ENCODE measurements around the gene OCA2.

Gene OCA2

GRCh38 chr15:27844018-27844666, 255.0 kb downstream of the OCA2 start:
- H4K20me1 ChIP-seq (ENCODE audit: insufficient read depth, low read length), result no peaks in the 10 kb centered on the region
- no peak overlapping the region for H2AFZ ChIP-seq (ENCODE audit: low read depth, low read length)
- no peak overlapping the region for H3K9ac ChIP-seq (ENCODE audit: low read length)
- H3K4me2 ChIP-seq (ENCODE audit: low read length), result no peak overlapping the region
- no peaks in the 10 kb centered on the region for H3K9me3 ChIP-seq (ENCODE audit: insufficient read depth, low read length)
- H3K36me3 ChIP-seq (replicated peaks; ENCODE audit: low read depth, low read length), result no peaks in the 10 kb centered on the region
- no peaks in the 10 kb centered on the region for H3K79me2 ChIP-seq (ENCODE audit: low read length)
- H3K27ac ChIP-seq (ENCODE audit: low read length), result no peak overlapping the region
- no peaks in the 10 kb centered on the region for H3K4me1 ChIP-seq (ENCODE audit: low read length)
- no peaks in the 10 kb centered on the region for H3K27me3 ChIP-seq (ENCODE audit: low read depth, low read length)
- H3K4me3 ChIP-seq (ENCODE audit: low read length), result no peak overlapping the region
- no peak for TF ChIP-seq EZH2phosphoT487 (IDR thresholded peaks at IDR 0.05; ENCODE audit: low read depth)
- TF ChIP-seq, protein P1, sequence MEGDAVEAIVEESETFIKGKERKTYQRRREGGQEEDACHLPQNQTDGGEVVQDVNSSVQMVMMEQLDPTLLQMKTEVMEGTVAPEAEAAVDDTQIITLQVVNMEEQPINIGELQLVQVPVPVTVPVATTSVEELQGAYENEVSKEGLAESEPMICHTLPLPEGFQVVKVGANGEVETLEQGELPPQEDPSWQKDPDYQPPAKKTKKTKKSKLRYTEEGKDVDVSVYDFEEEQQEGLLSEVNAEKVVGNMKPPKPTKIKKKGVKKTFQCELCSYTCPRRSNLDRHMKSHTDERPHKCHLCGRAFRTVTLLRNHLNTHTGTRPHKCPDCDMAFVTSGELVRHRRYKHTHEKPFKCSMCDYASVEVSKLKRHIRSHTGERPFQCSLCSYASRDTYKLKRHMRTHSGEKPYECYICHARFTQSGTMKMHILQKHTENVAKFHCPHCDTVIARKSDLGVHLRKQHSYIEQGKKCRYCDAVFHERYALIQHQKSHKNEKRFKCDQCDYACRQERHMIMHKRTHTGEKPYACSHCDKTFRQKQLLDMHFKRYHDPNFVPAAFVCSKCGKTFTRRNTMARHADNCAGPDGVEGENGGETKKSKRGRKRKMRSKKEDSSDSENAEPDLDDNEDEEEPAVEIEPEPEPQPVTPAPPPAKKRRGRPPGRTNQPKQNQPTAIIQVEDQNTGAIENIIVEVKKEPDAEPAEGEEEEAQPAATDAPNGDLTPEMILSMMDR (IDR thresholded peaks at IDR 0.05; ENCODE audit: low read depth, low read length), result no peak

DNA sequence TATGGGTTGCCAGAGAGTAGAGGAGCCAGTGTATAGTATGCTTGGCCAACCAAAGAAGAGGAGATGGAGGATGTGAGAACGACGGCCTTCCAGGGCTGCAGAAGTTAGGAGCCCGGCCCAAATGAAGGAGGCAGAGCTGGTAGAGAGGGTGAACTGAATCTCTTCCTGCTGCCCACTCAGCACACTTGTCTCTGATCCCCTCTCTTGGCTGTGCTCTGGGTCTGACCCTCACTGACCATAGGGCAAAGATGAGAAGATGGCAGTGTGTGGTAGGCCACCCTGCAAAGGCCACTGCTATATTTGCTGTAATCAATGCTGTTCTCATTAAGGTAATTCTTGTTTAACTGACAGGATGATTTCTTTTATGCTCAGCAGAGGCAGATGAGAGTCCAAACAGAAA, 256.0 kb downstream of the OCA2 start:
- no peaks in the 10 kb centered on the region for H4K20me1 ChIP-seq (ENCODE audit: insufficient read depth, low read length)
- H3K9me3 ChIP-seq (ENCODE audit: insufficient read depth, low read length), result no peaks in the 10 kb centered on the region
- no peak overlapping the region for H3K4me2 ChIP-seq (ENCODE audit: low read length)
- TF ChIP-seq EZH2phosphoT487 (IDR thresholded peaks at IDR 0.05; ENCODE audit: low read depth), result no peak
- TF ChIP-seq, protein P1 (IDR thresholded peaks at IDR 0.05; ENCODE audit: low read depth, low read length), result no peak
- no peak overlapping the region for H3K4me3 ChIP-seq (ENCODE audit: low read length)
- no peaks in the 10 kb centered on the region for H3K79me2 ChIP-seq (ENCODE audit: low read length)
- H3K4me1 ChIP-seq (ENCODE audit: low read length), result no peaks in the 10 kb centered on the region
- no peak overlapping the region for H3K27ac ChIP-seq (ENCODE audit: low read length)
- no peaks in the 10 kb centered on the region for H3K27me3 ChIP-seq (ENCODE audit: low read depth, low read length)
- no peaks in the 10 kb centered on the region for H3K36me3 ChIP-seq (replicated peaks; ENCODE audit: low read depth, low read length)
- H2AFZ ChIP-seq (ENCODE audit: low read depth, low read length), result no peak overlapping the region
- H3K9ac ChIP-seq (ENCODE audit: low read length), result no peak overlapping the region

DNA sequence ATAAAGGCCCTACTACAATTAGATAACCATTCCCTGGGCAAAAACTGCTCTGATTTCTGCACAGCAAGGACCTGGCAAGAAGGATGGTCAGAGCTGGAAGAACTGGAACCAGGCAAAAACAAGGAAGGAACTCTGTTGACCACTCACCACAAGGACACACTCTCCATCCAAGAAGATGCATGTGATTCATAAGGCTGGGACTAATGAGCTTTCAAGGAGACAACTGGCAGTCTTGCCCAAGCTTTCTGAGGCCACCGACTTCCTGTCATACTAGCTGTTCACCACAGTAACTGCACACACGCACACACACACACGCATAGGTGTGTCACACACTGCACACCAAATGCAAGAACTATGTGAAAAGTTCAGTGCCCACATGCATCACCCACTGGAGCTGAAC, 256.6 kb downstream of the OCA2 start:
- no peak overlapping the region for H3K9ac ChIP-seq (ENCODE audit: low read length)
- TF ChIP-seq EZH2phosphoT487 (IDR thresholded peaks at IDR 0.05; ENCODE audit: low read depth), result no peak
- TF ChIP-seq, protein P1 (IDR thresholded peaks at IDR 0.05; ENCODE audit: low read depth, low read length), result no peak
- no peaks in the 10 kb centered on the region for H3K79me2 ChIP-seq (ENCODE audit: low read length)
- H3K4me1 ChIP-seq (ENCODE audit: low read length), result no peaks in the 10 kb centered on the region
- H3K27ac ChIP-seq (ENCODE audit: low read length), result no peak overlapping the region
- no peak overlapping the region for H2AFZ ChIP-seq (ENCODE audit: low read depth, low read length)
- no peaks in the 10 kb centered on the region for H3K27me3 ChIP-seq (ENCODE audit: low read depth, low read length)
- H3K4me3 ChIP-seq (ENCODE audit: low read length), result no peak overlapping the region
- no peaks in the 10 kb centered on the region for H3K36me3 ChIP-seq (replicated peaks; ENCODE audit: low read depth, low read length)
- no peak overlapping the region for H3K4me2 ChIP-seq (ENCODE audit: low read length)
- no peaks in the 10 kb centered on the region for H3K9me3 ChIP-seq (ENCODE audit: insufficient read depth, low read length)
- H4K20me1 ChIP-seq (ENCODE audit: insufficient read depth, low read length), result no peaks in the 10 kb centered on the region

DNA sequence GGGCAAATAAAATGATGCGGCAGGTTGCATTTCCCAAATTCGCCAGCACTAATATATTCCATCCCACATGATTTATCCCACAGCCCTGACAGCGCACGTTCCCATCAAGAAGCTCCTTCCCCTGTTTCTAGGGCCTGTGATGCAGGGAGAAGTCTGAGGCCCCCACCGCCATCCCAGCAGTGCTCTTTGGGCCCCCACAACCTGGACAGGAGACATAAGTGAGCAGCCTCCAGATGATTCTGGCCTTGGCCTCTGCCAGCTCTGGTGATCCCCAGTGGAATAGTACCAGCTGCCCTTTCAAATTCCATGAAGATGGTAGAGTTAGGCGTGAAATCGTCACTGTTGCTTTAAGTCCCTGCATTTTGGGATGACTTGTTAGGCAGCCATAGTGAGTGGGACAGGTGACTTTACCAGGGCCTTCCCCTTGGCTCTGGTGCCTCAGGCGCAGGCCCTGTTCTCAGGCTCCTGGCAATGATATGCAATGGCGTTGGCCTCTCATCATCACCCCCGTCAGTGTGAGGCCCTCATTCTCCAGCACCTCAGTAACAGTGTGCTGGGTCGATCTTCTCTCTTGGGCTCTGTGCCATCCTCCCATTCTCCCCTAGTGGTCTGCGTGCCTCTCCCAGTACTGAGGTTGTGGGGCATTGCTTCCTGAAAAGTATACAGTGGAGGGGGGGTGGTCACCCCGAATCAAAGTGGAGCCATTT, 263.7 kb downstream of the OCA2 start:
- Histone ChIP-seq H3K36me3 (replicated peaks; ENCODE audit: low read depth, low read length) (no peaks in the 10 kb centered on the region), H3K79me2 (ENCODE audit: low read length) (no peaks in the 10 kb centered on the region), H3K4me2 (ENCODE audit: low read length) (no peak overlapping the region), H3K4me1 (ENCODE audit: low read length) (no peaks in the 10 kb centered on the region), H4K20me1 (ENCODE audit: insufficient read depth, low read length) (no peaks in the 10 kb centered on the region), H3K9ac (ENCODE audit: low read length) (no peak overlapping the region), H3K27me3 (ENCODE audit: low read depth, low read length) (no peaks in the 10 kb centered on the region), H3K4me3 (ENCODE audit: low read length) (no peak overlapping the region), H3K9me3 (ENCODE audit: insufficient read depth, low read length) (no peaks in the 10 kb centered on the region), H2AFZ (ENCODE audit: low read depth, low read length) (no peak overlapping the region), H3K27ac (ENCODE audit: low read length) (no peak overlapping the region)
- no peak for TF ChIP-seq EZH2phosphoT487 (IDR thresholded peaks at IDR 0.05; ENCODE audit: low read depth)
- TF ChIP-seq, protein P1 (IDR thresholded peaks at IDR 0.05; ENCODE audit: low read depth, low read length), result no peak
